DOHH2 (cell line): ENCODE measurements around the gene PAPPA2.

Source experiments
- EZH2phosphoT487 ChIP-seq: fragments of 200-600 bp; sonication (generic); IDR thresholded peaks from 2 replicates; pipeline ENCODE4 v1.6.1; 2017; ENCODE audit warnings: borderline replicate concordance, mild to moderate bottlenecking, antibody characterized with exemption, low read length, moderate library complexity, mixed read lengths
- TF ChIP-seq, protein P1 (sequence below): fragments of 200-600 bp; sonication (generic); IDR thresholded peaks from one replicate; pipeline ENCODE4 v1.5.1; 2014; ENCODE audit warnings: antibody characterized with exemption, mild to moderate bottlenecking, low read depth, low read length; ENCODE audit not compliant: poor library complexity, severe bottlenecking

DNA sequence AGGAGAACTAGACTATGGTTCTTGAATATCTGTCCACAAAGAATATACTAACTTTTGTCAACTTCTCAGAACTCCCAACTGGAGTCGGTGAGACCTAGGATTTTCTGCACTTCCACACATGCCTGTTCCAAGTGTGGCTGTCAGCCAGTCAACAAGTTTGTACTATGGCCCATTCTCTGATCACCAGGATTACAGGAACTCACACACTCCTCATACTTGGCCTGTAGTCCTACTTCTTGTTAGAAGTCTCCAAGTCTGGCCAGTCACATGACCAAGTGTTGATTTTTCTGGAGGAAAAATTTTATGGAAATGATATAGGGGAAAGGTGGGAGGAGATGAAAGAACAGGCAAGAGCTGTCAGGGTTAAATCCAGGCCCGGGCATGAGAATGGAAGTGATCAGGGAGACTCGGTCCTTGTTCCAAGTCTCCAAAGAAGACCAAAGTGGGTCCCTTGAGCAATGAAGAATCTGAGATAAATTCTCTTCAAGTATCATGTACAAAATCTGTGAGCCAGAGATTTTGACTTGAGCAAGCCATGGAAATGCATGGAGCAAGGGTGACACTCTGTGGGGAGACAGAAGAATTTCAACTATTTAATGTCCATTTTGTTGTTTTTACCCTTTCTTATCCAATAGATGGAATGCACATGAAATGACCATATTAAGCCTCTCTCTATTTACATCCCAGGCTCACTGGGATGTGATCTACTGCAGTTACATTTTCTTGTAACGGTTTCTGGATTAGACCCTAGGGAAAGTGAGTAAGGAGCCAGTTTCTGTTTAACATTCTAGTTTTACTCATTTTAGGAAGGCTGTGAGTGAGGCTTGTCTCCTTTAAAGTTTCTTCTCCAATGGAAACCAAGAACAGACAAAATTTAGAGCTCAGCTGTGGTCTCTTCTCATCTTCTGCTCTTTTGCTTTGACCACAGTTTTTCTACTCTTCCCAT lies 380.6 kb downstream of the PAPPA2 start:
- TF ChIP-seq, protein P1, sequence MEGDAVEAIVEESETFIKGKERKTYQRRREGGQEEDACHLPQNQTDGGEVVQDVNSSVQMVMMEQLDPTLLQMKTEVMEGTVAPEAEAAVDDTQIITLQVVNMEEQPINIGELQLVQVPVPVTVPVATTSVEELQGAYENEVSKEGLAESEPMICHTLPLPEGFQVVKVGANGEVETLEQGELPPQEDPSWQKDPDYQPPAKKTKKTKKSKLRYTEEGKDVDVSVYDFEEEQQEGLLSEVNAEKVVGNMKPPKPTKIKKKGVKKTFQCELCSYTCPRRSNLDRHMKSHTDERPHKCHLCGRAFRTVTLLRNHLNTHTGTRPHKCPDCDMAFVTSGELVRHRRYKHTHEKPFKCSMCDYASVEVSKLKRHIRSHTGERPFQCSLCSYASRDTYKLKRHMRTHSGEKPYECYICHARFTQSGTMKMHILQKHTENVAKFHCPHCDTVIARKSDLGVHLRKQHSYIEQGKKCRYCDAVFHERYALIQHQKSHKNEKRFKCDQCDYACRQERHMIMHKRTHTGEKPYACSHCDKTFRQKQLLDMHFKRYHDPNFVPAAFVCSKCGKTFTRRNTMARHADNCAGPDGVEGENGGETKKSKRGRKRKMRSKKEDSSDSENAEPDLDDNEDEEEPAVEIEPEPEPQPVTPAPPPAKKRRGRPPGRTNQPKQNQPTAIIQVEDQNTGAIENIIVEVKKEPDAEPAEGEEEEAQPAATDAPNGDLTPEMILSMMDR = peak; percentile 35
- no peak for TF ChIP-seq EZH2phosphoT487
